ENCODE measurements around the gene EYA2. TPM values are rescaled to one million over a fixed set of nuclear protein-coding genes. Genes with fewer than 3 reads are reported as not detected.
A peak's percentile ranks its signal among the peaks of the same experiment; 100 is the strongest.

EYA2 gene
- total and polyA plus RNA-seq, 4 donors, result 1.6 to 4.4 (median 2.1) TPM

DNA sequence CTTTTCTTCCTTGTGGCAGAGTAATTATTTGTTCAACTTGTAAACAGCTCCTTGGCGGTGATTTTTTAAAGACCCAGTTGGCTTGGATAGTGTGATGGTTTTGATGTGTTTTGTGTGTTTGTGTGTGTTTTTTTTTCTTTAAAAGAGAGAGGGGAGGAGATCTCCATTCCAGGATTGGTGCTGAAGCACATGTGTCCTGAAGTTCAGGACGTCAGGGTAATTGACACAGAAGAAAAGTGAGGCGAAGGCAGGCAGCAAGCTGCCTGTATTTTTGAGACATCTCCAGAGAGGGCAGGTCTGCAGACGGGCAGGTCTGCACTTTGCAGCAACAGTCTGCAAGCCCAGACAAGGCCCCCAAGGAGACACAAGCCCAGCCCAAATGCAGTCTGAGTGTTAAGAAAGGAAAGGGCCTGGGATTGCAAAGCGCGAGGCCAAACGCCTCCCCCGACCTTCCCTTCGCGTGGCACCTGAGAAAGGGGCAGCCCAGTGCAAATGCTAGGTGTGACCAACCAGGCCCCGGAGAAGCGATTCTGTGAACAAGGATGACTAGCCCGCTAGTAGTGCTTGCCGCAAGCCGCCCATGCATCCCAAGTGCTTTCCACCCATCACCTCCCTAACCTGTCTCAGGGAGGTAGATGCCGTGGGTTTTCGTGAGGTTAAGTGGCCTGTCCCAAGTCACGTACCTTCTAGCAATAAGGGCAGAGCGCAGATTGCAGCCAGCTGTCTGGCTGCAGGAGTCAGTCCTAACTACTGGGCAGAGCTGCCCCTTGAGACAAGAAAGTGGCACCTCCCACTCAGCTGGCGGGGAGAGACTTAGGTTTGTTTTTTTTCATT, 231.3 kb downstream of the EYA2 start:
- DNase-seq, result peak in 1 of 3 donors; percentile 86
- Histone ChIP-seq H3K9me3 (ENCODE audit: control insufficient read depth in 4 of 4, insufficient read depth in 3 of 4, low read length in 3 of 4) (peaks cover 0 to 4% (median 0%) of the 10 kb centered on the region in 4 donors), H3K4me1 (ENCODE audit: control insufficient read depth in 5 of 5, insufficient read depth in 5 of 5, low read length in 5 of 5) (peaks cover 0 to 24% (median 2%) of the 10 kb centered on the region in 5 donors), H3K27ac (ENCODE audit: low read depth in 1 of 2, low read length in 1 of 2) (no peak overlapping the region), H3K36me3 (ENCODE audit: control insufficient read depth in 4 of 4, insufficient read depth in 4 of 4, low read length in 4 of 4) (no peaks in the 10 kb centered on the region), H3K4me3 (no peak overlapping the region), H3K27me3 (ENCODE audit: control insufficient read depth in 3 of 3, insufficient read depth in 3 of 3, low read length in 2 of 3) (peaks cover 0 to 4% (median 0%) of the 10 kb centered on the region in 3 donors), H3K9ac (ENCODE audit: insufficient read depth in 1 of 2, low read length in 2 of 2) (no peak overlapping the region)
- TF ChIP-seq, protein P1, sequence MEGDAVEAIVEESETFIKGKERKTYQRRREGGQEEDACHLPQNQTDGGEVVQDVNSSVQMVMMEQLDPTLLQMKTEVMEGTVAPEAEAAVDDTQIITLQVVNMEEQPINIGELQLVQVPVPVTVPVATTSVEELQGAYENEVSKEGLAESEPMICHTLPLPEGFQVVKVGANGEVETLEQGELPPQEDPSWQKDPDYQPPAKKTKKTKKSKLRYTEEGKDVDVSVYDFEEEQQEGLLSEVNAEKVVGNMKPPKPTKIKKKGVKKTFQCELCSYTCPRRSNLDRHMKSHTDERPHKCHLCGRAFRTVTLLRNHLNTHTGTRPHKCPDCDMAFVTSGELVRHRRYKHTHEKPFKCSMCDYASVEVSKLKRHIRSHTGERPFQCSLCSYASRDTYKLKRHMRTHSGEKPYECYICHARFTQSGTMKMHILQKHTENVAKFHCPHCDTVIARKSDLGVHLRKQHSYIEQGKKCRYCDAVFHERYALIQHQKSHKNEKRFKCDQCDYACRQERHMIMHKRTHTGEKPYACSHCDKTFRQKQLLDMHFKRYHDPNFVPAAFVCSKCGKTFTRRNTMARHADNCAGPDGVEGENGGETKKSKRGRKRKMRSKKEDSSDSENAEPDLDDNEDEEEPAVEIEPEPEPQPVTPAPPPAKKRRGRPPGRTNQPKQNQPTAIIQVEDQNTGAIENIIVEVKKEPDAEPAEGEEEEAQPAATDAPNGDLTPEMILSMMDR (IDR thresholded peaks at IDR 0.05; ENCODE audit: control extremely low read depth, extremely low read depth), result no peak
- no peak for ATAC-seq (ENCODE audit: insufficient read depth, low FRiP score)
- 71 to 72% methylated on average over 20 of the region's 20 CpGs for WGBS, 2 donors

DNA sequence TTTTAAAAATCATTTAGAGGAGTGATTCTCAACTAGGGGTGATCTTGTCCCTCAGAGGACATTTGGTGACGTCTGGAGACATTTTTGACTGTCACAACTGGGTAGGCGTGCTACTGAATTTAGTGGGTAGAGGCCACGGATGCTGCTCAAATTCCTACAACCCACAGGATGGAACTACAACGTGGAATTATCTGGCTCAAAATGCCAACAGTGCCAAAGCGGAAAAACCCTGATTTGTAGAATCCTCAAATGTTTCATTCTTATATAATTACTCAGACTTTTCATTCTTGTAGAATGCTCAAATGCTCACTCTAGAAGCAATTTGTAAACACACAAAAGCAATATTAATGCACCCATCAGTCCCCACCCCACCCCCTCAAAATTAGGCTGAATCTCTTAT, 232.1 kb downstream of the EYA2 start:
- TF ChIP-seq, protein P1 (IDR thresholded peaks at IDR 0.05; ENCODE audit: control extremely low read depth, extremely low read depth), result no peak
- Histone ChIP-seq H3K27me3 (ENCODE audit: control insufficient read depth in 3 of 3, insufficient read depth in 3 of 3, low read length in 2 of 3) (peaks cover 0 to 4% (median 2%) of the 10 kb centered on the region in 3 donors), H3K4me1 (ENCODE audit: control insufficient read depth in 5 of 5, insufficient read depth in 5 of 5, low read length in 5 of 5) (peaks cover 0 to 24% (median 2%) of the 10 kb centered on the region in 5 donors), H3K4me3 (no peak overlapping the region), H3K27ac (ENCODE audit: low read depth in 1 of 2, low read length in 1 of 2) (no peak overlapping the region), H3K36me3 (ENCODE audit: control insufficient read depth in 4 of 4, insufficient read depth in 4 of 4, low read length in 4 of 4) (no peaks in the 10 kb centered on the region), H3K9me3 (ENCODE audit: control insufficient read depth in 4 of 4, insufficient read depth in 3 of 4, low read length in 3 of 4) (peaks cover 0 to 4% (median 0%) of the 10 kb centered on the region in 4 donors), H3K9ac (ENCODE audit: insufficient read depth in 1 of 2, low read length in 2 of 2) (no peak overlapping the region)
- ATAC-seq (ENCODE audit: insufficient read depth, low FRiP score) (no peak), DNase-seq (no peak)
- 79 to 83% methylated on average over 5 of the region's 5 CpGs for WGBS, 2 donors

DNA sequence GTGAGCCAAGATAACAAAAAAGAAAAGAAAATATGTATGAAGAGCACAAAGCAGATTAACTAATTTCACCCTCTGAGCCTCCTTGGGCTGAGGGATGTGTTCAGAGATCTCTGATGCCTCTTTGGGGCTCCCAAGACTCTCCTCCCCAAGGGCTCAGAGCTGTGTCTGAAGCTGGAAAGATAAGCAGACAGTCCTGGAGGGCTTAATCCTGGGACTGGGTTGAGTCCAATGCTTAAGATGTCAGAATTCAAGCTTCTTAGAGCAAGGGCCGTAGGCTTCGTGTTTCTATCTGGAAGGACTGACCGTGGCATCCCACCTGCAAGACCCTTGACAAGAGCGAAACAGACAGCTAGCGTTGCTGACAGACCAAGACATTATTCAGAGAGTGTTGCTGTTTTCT, 232.9 kb downstream of the EYA2 start:
- Histone ChIP-seq H3K27me3 (ENCODE audit: control insufficient read depth in 3 of 3, insufficient read depth in 3 of 3, low read length in 2 of 3) (peaks cover 0 to 4% (median 2%) of the 10 kb centered on the region in 3 donors), H3K9me3 (ENCODE audit: control insufficient read depth in 4 of 4, insufficient read depth in 3 of 4, low read length in 3 of 4) (peaks cover 0 to 4% (median 0%) of the 10 kb centered on the region in 4 donors), H3K27ac (ENCODE audit: low read depth in 1 of 2, low read length in 1 of 2) (no peak overlapping the region), H3K9ac (ENCODE audit: insufficient read depth in 1 of 2, low read length in 2 of 2) (no peak overlapping the region), H3K4me1 (ENCODE audit: control insufficient read depth in 5 of 5, insufficient read depth in 5 of 5, low read length in 5 of 5) (peaks cover 0 to 24% (median 2%) of the 10 kb centered on the region in 5 donors), H3K4me3 (no peak overlapping the region), H3K36me3 (ENCODE audit: control insufficient read depth in 4 of 4, insufficient read depth in 4 of 4, low read length in 4 of 4) (no peaks in the 10 kb centered on the region)
- WGBS, 2 donors, result 85 to 87% methylated on average over 5 of the region's 5 CpGs
- ATAC-seq (ENCODE audit: insufficient read depth, low FRiP score), result no peak
- TF ChIP-seq, protein P1 (IDR thresholded peaks at IDR 0.05; ENCODE audit: control extremely low read depth, extremely low read depth), result no peak
- DNase-seq, result no peak
